Chondrocyte (in vitro differentiated cells): ENCODE results near the gene GRAMD1B. TPM values are rescaled to one million over a fixed set of nuclear protein-coding genes. Genes with fewer than 3 reads are reported as not detected.

Source experiments
- DNase-seq: peaks from one replicate; pipeline ENCODE4 v3.0.0; 2021; ENCODE audit warnings: mixed read lengths, low spot score
- H3K27ac Mint-ChIP-seq: one replicate; pipeline ENCODE4 v1.8.0; 2021; ENCODE audit warnings: mild to moderate bottlenecking, moderate library complexity, mixed read lengths; ENCODE audit not compliant: unreplicated experiment
- H3K27me3 Mint-ChIP-seq: 2 replicates; pipeline ENCODE4 v1.8.0; 2021; ENCODE audit warnings: low read depth, mixed read lengths
- H3K36me3 Mint-ChIP-seq: 2 replicates; pipeline ENCODE4 v1.8.0; 2021; ENCODE audit warnings: low read depth, mixed read lengths
- H3K4me1 Mint-ChIP-seq: 2 replicates; pipeline ENCODE4 v1.8.0; 2021; ENCODE audit warnings: low read depth, mild to moderate bottlenecking, mixed read lengths
- H3K4me3 Mint-ChIP-seq: one replicate; pipeline ENCODE4 v1.8.0; 2021; ENCODE audit warnings: mild to moderate bottlenecking, moderate library complexity, mixed read lengths; ENCODE audit not compliant: unreplicated experiment
- H3K9me3 Mint-ChIP-seq: 2 replicates; pipeline ENCODE4 v1.8.0; 2021; ENCODE audit warnings: low read depth, mixed read lengths
- total RNA-seq: library from RNA; stranded (reverse); gene quantifications from 3 replicates; pipeline ENCODE4 v1.2.1, GENCODE V29; 2021
- TF ChIP-seq, protein P1 (sequence below): fragments of 200-600 bp; sonication (generic); IDR thresholded peaks from 2 replicates; pipeline ENCODE4 v1.5.0; 2021; ENCODE audit warnings: antibody characterized with exemption, mild to moderate bottlenecking, moderate library complexity

GRAMD1B gene
- total RNA-seq, 1 donor from 2014 or later: 0.99 TPM

DNA sequence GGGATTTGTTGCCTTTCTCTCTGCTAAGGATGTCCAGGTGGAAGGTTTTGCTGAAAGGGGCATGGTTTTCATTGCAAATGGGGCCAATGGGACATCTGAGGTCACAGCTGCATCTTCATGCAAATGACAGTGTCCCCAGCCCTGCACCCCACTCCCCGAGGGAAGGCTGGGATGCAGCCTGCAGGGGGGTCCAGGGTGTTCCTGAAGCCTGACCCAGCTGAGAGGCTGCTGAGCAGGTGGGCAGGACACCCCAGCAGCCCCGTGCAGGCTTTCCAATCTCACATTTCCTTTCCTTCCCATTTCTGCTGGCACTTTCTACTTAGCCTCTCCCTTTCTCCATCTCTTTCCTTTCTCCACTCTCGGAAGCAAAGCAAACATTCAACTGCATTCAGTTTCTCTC lies 146.0 kb downstream of the GRAMD1B start:
- Mint-ChIP-seq H3K27ac (no peak overlapping the region), H3K36me3 (no peaks in the 10 kb centered on the region), H3K4me1 (peaks cover 9% of the 10 kb centered on the region), H3K4me3 (no peak overlapping the region), H3K9me3 (no peaks in the 10 kb centered on the region), H3K27me3 (peaks cover 32% of the 10 kb centered on the region)
- TF ChIP-seq, protein P1, sequence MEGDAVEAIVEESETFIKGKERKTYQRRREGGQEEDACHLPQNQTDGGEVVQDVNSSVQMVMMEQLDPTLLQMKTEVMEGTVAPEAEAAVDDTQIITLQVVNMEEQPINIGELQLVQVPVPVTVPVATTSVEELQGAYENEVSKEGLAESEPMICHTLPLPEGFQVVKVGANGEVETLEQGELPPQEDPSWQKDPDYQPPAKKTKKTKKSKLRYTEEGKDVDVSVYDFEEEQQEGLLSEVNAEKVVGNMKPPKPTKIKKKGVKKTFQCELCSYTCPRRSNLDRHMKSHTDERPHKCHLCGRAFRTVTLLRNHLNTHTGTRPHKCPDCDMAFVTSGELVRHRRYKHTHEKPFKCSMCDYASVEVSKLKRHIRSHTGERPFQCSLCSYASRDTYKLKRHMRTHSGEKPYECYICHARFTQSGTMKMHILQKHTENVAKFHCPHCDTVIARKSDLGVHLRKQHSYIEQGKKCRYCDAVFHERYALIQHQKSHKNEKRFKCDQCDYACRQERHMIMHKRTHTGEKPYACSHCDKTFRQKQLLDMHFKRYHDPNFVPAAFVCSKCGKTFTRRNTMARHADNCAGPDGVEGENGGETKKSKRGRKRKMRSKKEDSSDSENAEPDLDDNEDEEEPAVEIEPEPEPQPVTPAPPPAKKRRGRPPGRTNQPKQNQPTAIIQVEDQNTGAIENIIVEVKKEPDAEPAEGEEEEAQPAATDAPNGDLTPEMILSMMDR: no peak
- DNase-seq: no peak

DNA sequence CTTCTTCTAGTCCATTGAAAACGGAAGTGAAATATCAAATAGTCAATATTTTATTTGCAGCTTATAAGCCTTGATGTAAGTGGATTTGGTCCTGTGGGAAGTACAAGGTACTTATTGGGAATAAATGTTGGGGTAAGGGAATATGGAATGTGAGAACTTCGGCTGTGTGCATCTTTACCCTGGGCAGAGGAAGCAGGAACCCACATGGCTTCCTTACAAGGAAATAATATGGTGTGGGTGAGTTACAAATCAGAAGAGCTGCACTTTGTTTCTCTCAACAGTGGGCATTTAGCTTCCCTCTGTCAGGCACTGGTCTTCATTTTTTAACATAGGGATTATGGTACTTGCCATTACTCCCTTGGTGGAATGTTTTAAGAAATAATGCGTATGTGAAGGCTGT lies 146.4 kb downstream of the GRAMD1B start:
- no peak for DNase-seq
- Mint-ChIP-seq H3K4me3 (no peak overlapping the region), H3K27ac (no peak overlapping the region), H3K9me3 (no peaks in the 10 kb centered on the region), H3K36me3 (no peaks in the 10 kb centered on the region), H3K4me1 (peaks cover 9% of the 10 kb centered on the region), H3K27me3 (peaks cover 35% of the 10 kb centered on the region)
- TF ChIP-seq, protein P1: no peak

DNA sequence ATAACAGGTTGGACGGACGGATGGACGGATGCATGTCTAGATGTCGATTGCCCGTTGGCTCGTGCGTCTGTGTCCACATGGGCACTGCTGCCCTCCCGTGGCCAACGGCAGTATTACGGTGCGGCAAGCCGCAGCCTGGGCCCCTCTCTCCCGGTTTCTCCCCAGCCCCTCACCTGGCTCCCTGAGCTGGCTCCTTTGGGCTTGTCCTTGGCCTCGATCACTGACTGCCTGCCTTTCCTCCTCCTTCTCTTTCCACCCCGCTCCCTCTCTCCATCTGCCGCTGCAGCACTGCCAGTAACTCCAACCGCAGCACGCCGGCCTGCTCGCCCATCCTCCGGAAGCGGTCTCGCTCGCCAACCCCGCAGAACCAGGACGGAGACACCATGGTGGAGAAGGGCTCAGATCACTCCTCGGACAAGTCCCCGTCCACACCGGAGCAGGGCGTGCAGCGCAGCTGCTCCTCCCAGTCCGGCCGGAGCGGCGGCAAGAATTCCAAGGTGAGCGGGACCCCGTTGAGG lies 147.1 kb downstream of the GRAMD1B start:
- H3K4me1 Mint-ChIP-seq: peaks cover 9% of the 10 kb centered on the region
- no peaks in the 10 kb centered on the region for H3K36me3 Mint-ChIP-seq
- no peak overlapping the region for H3K4me3 Mint-ChIP-seq
- TF ChIP-seq, protein P1: peak; percentile 88
- no peaks in the 10 kb centered on the region for H3K9me3 Mint-ChIP-seq
- DNase-seq: no peak
- no peak overlapping the region for H3K27ac Mint-ChIP-seq
- H3K27me3 Mint-ChIP-seq: peaks cover 38% of the 10 kb centered on the region

DNA sequence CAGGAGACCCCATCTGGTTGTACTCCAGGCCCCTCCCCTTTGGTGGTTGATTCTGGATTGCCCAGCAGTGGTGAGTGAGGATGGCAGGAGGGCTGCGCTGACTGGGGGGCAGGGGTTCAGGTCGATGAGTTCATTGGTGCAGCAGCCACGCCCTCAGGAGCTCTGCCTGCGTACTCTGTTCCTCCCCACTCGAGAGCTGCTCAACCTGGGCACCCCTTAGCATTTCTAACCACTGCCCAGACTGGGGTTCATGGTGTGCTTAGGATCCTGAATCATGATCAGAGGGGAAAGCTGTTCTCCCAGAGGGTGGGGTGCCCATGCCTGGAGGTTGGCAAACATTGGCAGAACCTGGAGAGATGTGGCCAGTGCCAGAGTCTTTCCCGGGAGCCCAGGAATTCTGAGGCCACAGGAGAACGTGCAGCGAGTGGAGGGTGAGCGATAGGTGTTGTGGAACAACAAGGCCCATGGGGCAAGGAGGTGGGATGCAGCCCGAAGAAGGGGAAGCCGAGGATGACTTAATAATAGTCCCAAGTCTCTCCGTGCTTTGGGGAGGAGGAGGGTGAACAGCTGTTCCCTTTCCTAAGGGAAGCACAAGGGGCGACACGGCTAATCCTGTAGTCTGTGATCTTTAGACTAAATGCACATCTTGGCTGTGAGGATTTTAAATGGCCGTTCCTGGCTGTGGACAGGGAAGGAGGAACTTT lies 148.9 kb downstream of the GRAMD1B start:
- Mint-ChIP-seq H3K36me3 (no peaks in the 10 kb centered on the region), H3K4me1 (peaks cover 9% of the 10 kb centered on the region), H3K4me3 (no peak overlapping the region), H3K27me3 (peaks cover 36% of the 10 kb centered on the region), H3K9me3 (no peaks in the 10 kb centered on the region), H3K27ac (no peak overlapping the region)
- TF ChIP-seq, protein P1: no peak
- DNase-seq: no peak

DNA sequence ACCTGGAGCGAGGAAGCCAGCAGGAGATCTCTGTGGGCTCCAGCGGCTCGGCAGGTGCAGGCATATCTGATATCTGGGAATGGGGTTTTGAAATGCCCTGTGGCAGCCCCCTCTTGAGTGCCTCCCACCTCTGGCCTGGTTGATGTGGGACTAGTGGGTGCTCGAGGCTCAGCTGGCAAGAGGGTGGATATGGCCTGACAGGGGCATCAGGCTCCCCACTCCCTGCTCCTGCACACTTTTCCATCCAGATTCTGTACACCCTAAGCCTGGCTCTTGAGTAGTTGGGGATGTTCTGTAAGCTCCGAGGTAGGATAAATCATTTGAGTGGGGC lies 149.4 kb downstream of the GRAMD1B start:
- TF ChIP-seq, protein P1: no peak
- Mint-ChIP-seq H3K27me3 (peaks cover 32% of the 10 kb centered on the region), H3K4me1 (peaks cover 9% of the 10 kb centered on the region), H3K27ac (no peak overlapping the region), H3K4me3 (no peak overlapping the region), H3K9me3 (no peaks in the 10 kb centered on the region), H3K36me3 (no peaks in the 10 kb centered on the region)
- DNase-seq: no peak
